Neuronal stem cell (in vitro differentiated cells): ENCODE data around the gene CBFA2T3.
A peak's percentile ranks its signal among the peaks of the same experiment; 100 is the strongest.
"Not testable (repeated sequence)": the region's sequence is repeated elsewhere in the genome, so short reads cannot be mapped to it uniquely, and the experiment has no call there.

Experiments used
- DNase-seq: peaks from one replicate; pipeline ENCODE4 v3.0.0-alpha.2; 2013; ENCODE audit warnings: low spot score
- H2AFZ ChIP-seq: one replicate; pipeline ENCODE4 v1.6.1; 2013; ENCODE audit warnings: mild to moderate bottlenecking, low read length, inconsistent platforms
- H2AK5ac ChIP-seq: 2 replicates; pipeline ENCODE4 v1.6.1; 2013; ENCODE audit warnings: low read depth, mild to moderate bottlenecking, inconsistent platforms, low read length, moderate library complexity, mixed read lengths
- H2BK120ac ChIP-seq: 2 replicates; pipeline ENCODE4 v1.6.1; 2013; ENCODE audit warnings: low read depth, mild to moderate bottlenecking, inconsistent platforms, low read length, moderate library complexity, mixed read lengths
- H2BK12ac ChIP-seq: one replicate; pipeline ENCODE4 v1.6.1; 2013; ENCODE audit warnings: low read length, inconsistent platforms
- H2BK15ac ChIP-seq: 2 replicates; pipeline ENCODE4 v1.6.1; 2013; ENCODE audit warnings: mild to moderate bottlenecking, low read length, inconsistent platforms, mixed read lengths
- H2BK5ac ChIP-seq: one replicate; pipeline ENCODE4 v1.6.1; 2013; ENCODE audit warnings: inconsistent platforms, mild to moderate bottlenecking, low read length, moderate library complexity
- H3K14ac ChIP-seq: one replicate; pipeline ENCODE4 v1.6.1; 2013; ENCODE audit warnings: low read length, inconsistent platforms
- H3K18ac ChIP-seq: 2 replicates; pipeline ENCODE4 v1.6.1; 2013; ENCODE audit warnings: low read length, inconsistent platforms
- H3K23ac ChIP-seq: 2 replicates; pipeline ENCODE4 v1.6.1; 2013; ENCODE audit warnings: low read depth, mild to moderate bottlenecking, mixed read lengths, low read length, inconsistent platforms; ENCODE audit not compliant: poor library complexity
- H3K27ac ChIP-seq: replicated peaks from 3 replicates; pipeline ENCODE4 v1.5.1; 2013; ENCODE audit warnings: low read length, inconsistent platforms
- H3K27me3 ChIP-seq, 3 experiments: 2 replicates each; pipeline ENCODE4 v1.6.1; 2013; ENCODE audit warnings: low read length in 3 of 3, mild to moderate bottlenecking in 2 of 3, inconsistent platforms in 1 of 3, low read depth in 1 of 3, mixed read lengths in 1 of 3, moderate library complexity in 1 of 3; ENCODE audit not compliant: control insufficient read depth in 3 of 3, insufficient read depth in 3 of 3
- H3K36me3 ChIP-seq, 2 donors: replicated peaks in 1 of 2; 2 replicates each; pipeline ENCODE4 v1.6.1; 2013; ENCODE audit warnings: low read length in 2 of 2; ENCODE audit not compliant: control insufficient read depth in 2 of 2, insufficient read depth in 2 of 2
- H3K4ac ChIP-seq: 2 replicates; pipeline ENCODE4 v1.6.1; 2013; ENCODE audit warnings: inconsistent platforms, mild to moderate bottlenecking, low read length, moderate library complexity
- H3K4me1 ChIP-seq, 2 donors: 1 replicate in 1 of 2; 2 replicates in 1 of 2; pipeline ENCODE4 v1.6.1; 2013; ENCODE audit warnings: low read length in 2 of 2, low read depth in 1 of 2; ENCODE audit not compliant: control insufficient read depth in 2 of 2, insufficient read depth in 1 of 2
- H3K4me2 ChIP-seq: one replicate; pipeline ENCODE4 v1.6.1; 2013; ENCODE audit warnings: mild to moderate bottlenecking, low read length, inconsistent platforms; ENCODE audit not compliant: insufficient read depth, poor library complexity, severe bottlenecking
- H3K4me3 ChIP-seq, 2 donors: 2 replicates each; pipeline ENCODE4 v1.5.1; 2013; ENCODE audit warnings: low read length in 2 of 2, mild to moderate bottlenecking in 2 of 2, inconsistent platforms in 1 of 2, moderate library complexity in 1 of 2
- H3K79me1 ChIP-seq: one replicate; pipeline ENCODE4 v1.6.1; 2013; ENCODE audit warnings: low read depth, mild to moderate bottlenecking, inconsistent platforms, low read length, moderate library complexity
- H3K9ac ChIP-seq: one replicate; pipeline ENCODE4 v1.6.1; 2013; ENCODE audit warnings: mild to moderate bottlenecking, low read depth, low read length, inconsistent platforms; ENCODE audit not compliant: poor library complexity
- H3K9me3 ChIP-seq, 2 donors: replicated peaks in 1 of 2; 2 replicates each; pipeline versions ENCODE3 to v1.6.1; 2013; ENCODE audit warnings: low read length in 2 of 2, mild to moderate bottlenecking in 2 of 2, inconsistent platforms in 1 of 2, low read depth in 1 of 2, mixed read lengths in 1 of 2, moderate library complexity in 1 of 2; ENCODE audit not compliant: control insufficient read depth in 2 of 2, insufficient read depth in 1 of 2
- H4K8ac ChIP-seq: one replicate; pipeline ENCODE4 v1.6.1; 2013; ENCODE audit warnings: low read depth, mild to moderate bottlenecking, inconsistent platforms, low read length, moderate library complexity
- H4K91ac ChIP-seq: one replicate; pipeline ENCODE4 v1.6.1; 2013; ENCODE audit warnings: low read length, low read depth, mild to moderate bottlenecking, inconsistent platforms; ENCODE audit not compliant: poor library complexity
- WGBS, 2 donors: extraction: QIAGEN DNeasy Blood & Tissue Kit; methylation state at CpG; one replicate each; pipeline ENCODE4 v1.1.7; 2013; ENCODE audit warnings: missing lambda C conversion rate in 2 of 2, mixed read lengths in 1 of 2; ENCODE audit not compliant: insufficient read length in 2 of 2, insufficient replicate concordance in 1 of 2; ENCODE audit errors: extremely low coverage in 2 of 2; 5-methylcytosine and 5-hydroxymethylcytosine counted together

The CBFA2T3 gene

GRCh38 chr16:89018282-89019158 is 41.5 kb upstream of the CBFA2T3 start:
- peaks cover 0 to 8% of the 10 kb centered on the region in 2 donors for H3K4me1 ChIP-seq
- no CpG with 5 or more reads among the region's 20 CpGs for WGBS, 2 donors
- DNase-seq = no peak

GRCh38 chr16:89017543-89018281 is 40.7 kb upstream of the CBFA2T3 start:
- H4K91ac ChIP-seq = no peak overlapping the region
- no peak overlapping the region for H2BK12ac ChIP-seq
- no peak overlapping the region for H2AFZ ChIP-seq
- H3K9ac ChIP-seq = no peak overlapping the region
- H3K4ac ChIP-seq = no peak overlapping the region
- H2BK15ac ChIP-seq = no peak overlapping the region
- H2AK5ac ChIP-seq = no peak overlapping the region
- no peak overlapping the region for H3K14ac ChIP-seq
- H4K8ac ChIP-seq = no peak overlapping the region
- peaks cover 0 to 5% of the 10 kb centered on the region in 2 donors for H3K4me1 ChIP-seq
- H3K27me3 ChIP-seq = peaks cover 0 to 7% (median 0%) of the 10 kb centered on the region in 3 experiments
- H3K23ac ChIP-seq = no peak overlapping the region
- H3K79me1 ChIP-seq = no peaks in the 10 kb centered on the region
- no peak overlapping the region for H3K4me2 ChIP-seq
- H3K36me3 ChIP-seq = no peaks in the 10 kb centered on the region
- no CpG with 5 or more reads among the region's 25 CpGs for WGBS, 2 donors
- H3K4me3 ChIP-seq = no peak overlapping the region
- peak overlapping the region; percentile 38 for H3K18ac ChIP-seq
- H2BK120ac ChIP-seq = no peak overlapping the region
- H3K9me3 ChIP-seq = no peaks in the 10 kb centered on the region
- no peak for DNase-seq
- H2BK5ac ChIP-seq = no peak overlapping the region
- no peak overlapping the region for H3K27ac ChIP-seq

More at GRCh38 chr16:89018282-89019158, 41.5 kb upstream of the CBFA2T3 start:
- Histone ChIP-seq H2BK12ac (no peak overlapping the region), H3K18ac (peak overlapping the region; percentile 35), H4K91ac (peak overlapping the region; percentile 11), H3K36me3 (no peaks in the 10 kb centered on the region), H3K14ac (no peak overlapping the region), H2BK15ac (no peak overlapping the region), H3K27me3 (peaks cover 0 to 14% (median 0%) of the 10 kb centered on the region in 3 experiments), H3K9ac (no peak overlapping the region), H2AK5ac (no peak overlapping the region), H2AFZ (peak overlapping the region; percentile 33), H3K4me2 (no peak overlapping the region), H3K9me3 (peaks cover 0 to 4% of the 10 kb centered on the region in 2 donors), H3K27ac (no peak overlapping the region), H3K4me3 (no peak overlapping the region), H2BK120ac (no peak overlapping the region), H3K79me1 (peaks cover 2% of the 10 kb centered on the region), H3K23ac (peak overlapping the region; percentile 19), H4K8ac (no peak overlapping the region), H2BK5ac (no peak overlapping the region), H3K4ac (no peak overlapping the region)

GRCh38 chr16:89016561-89016960 is 39.6 kb upstream of the CBFA2T3 start:
- H3K36me3 ChIP-seq, H3K4me2 ChIP-seq, H2BK15ac ChIP-seq, H2BK5ac ChIP-seq, H3K27ac ChIP-seq, H3K9me3 ChIP-seq, H3K4ac ChIP-seq, H3K27me3 ChIP-seq, DNase-seq, H3K14ac ChIP-seq, H2AFZ ChIP-seq, H2BK120ac ChIP-seq, H3K23ac ChIP-seq, H3K4me3 ChIP-seq, H2BK12ac ChIP-seq, H3K18ac ChIP-seq, H3K79me1 ChIP-seq, H4K8ac ChIP-seq, H3K4me1 ChIP-seq, H4K91ac ChIP-seq, H3K9ac ChIP-seq: not testable (repeated sequence)
- WGBS, 2 donors = no CpG with 5 or more reads among the region's 10 CpGs
- peak overlapping the region; percentile 46 for H2AK5ac ChIP-seq
